H1 (cell line): ENCODE results near the gene WASHC4. TPM values are rescaled to one million over a fixed set of nuclear protein-coding genes. Genes with fewer than 3 reads are reported as not detected.
A peak's percentile ranks its signal among the peaks of the same experiment; 100 is the strongest.

Experiments used
- KDM4A ChIP-seq: IDR thresholded peaks from one replicate; pipeline ENCODE4 v1.7.1; 2012; ENCODE audit warnings: low read depth, mild to moderate bottlenecking, moderate library complexity, low read length, inconsistent platforms; ENCODE audit not compliant: severe bottlenecking
- PHF8 ChIP-seq: fragments of 200-600 bp; sonication (generic); conservative IDR thresholded peaks from 2 replicates; pipeline ENCODE4 v1.7.1; 2012; ENCODE audit warnings: low read depth, mild to moderate bottlenecking, inconsistent platforms, low read length, moderate library complexity
- POLR2A ChIP-seq, 2 experiments: IDR thresholded peaks; 1 replicate in 1 of 2; 2 replicates in 1 of 2; pipeline ENCODE4 v1.6.1; 2011; ENCODE audit warnings: low read depth in 2 of 2, low read length in 2 of 2, mild to moderate bottlenecking in 2 of 2; ENCODE audit errors: control extremely low read depth in 1 of 2
- POLR2AphosphoS5 ChIP-seq: IDR thresholded peaks from 2 replicates; pipeline ENCODE4 v1.6.1; 2011; ENCODE audit warnings: low read depth, low read length
- SAP30 ChIP-seq: fragments of 300-600 bp; sonication (generic); IDR thresholded peaks from 2 replicates; pipeline ENCODE4 v1.7.1; 2012; ENCODE audit warnings: low read length, moderate library complexity, mild to moderate bottlenecking, inconsistent platforms; ENCODE audit not compliant: insufficient read depth, insufficient replicate concordance
- polyA plus RNA-seq, 7 experiments: library from polyadenylated mRNA; depleted of rRNA in 3 of 7; stranded (reverse) in 5 of 7; unstranded in 2 of 7; fragments of >200 nt in 5 of 7; fragments of 200-250 nt in 2 of 7; gene quantifications; 1 replicate in 5 of 7; 2 replicates in 1 of 7; 4 replicates in 1 of 7; pipeline versions ENCODE4 v1.2.1 to v1.2.3, GENCODE V29; 2011 to 2013; ENCODE audit warnings: missing spikeins in 2 of 7, mixed read lengths in 2 of 7
- total RNA-seq: library from RNA; stranded (reverse); fragmentation: NEBNext Ultra II Directional; extraction: Animal tissue kit (Norgen Biotek cat#: 25700); gene quantifications from 2 replicates; pipeline ENCODE4 v1.2.1, GENCODE V29; 2021

Gene WASHC4
- total and polyA plus RNA-seq, 2 of the 8 experiments (the other 6 are each of a cell fraction or from before 2014, with no cell fraction given): 13.0 to 38.5 TPM

- TF ChIP-seq KDM4A: peak; percentile 60
- TF ChIP-seq POLR2A (IDR thresholded peaks at IDR 0.05; ENCODE audit: control extremely low read depth in 1 of 2, low read depth in 2 of 2, low read length in 2 of 2): peak; percentile 59 to 61
- no peak for TF ChIP-seq SAP30
- peak; percentile 54; the same call in 1 of the 2 replicates for TF ChIP-seq POLR2AphosphoS5
- peak; percentile 41; the same call in 1 of the 2 replicates for TF ChIP-seq PHF8
Observed at GRCh38 chr12:105084251-105085250, 23.0 kb upstream of the WASHC4 start, which contains the start of gene ALDH1L2 (continued).
